Lung (tissue), 12 donors: Measurements from ENCODE around the gene GCNT2. TPM values are rescaled to one million over a fixed set of nuclear protein-coding genes. Genes with fewer than 3 reads are reported as not detected.

Experiments
- ATAC-seq: fragments of 200-7000 bp; cut with Tn5 transposase; one replicate; pipeline ENCODE4 v1.9.1; 2020; ENCODE audit warnings: moderate number of reproducible peaks; ENCODE audit not compliant: insufficient read depth, low FRiP score
- DNase-seq, 3 donors: peaks; one replicate each; pipeline ENCODE4 v3.0.0-alpha.2; 2013 to 2017
- H3K27ac ChIP-seq, 2 donors: one replicate each; pipeline ENCODE4 v1.5.1; 2013; ENCODE audit warnings: mild to moderate bottlenecking in 2 of 2, moderate library complexity in 2 of 2, control low read depth in 1 of 2, inconsistent platforms in 1 of 2, low read depth in 1 of 2, low read length in 1 of 2
- H3K27me3 ChIP-seq, 3 donors: one replicate each; pipeline ENCODE4 v1.5.1; 2013; ENCODE audit warnings: low read length in 2 of 3; ENCODE audit not compliant: control insufficient read depth in 3 of 3, insufficient read depth in 3 of 3
- H3K36me3 ChIP-seq, 4 donors: one replicate each; pipeline ENCODE4 v1.5.1; 2013; ENCODE audit warnings: low read length in 4 of 4, mild to moderate bottlenecking in 1 of 4, moderate library complexity in 1 of 4; ENCODE audit not compliant: control insufficient read depth in 4 of 4, insufficient read depth in 4 of 4
- H3K4me1 ChIP-seq, 5 donors: one replicate each; pipeline ENCODE4 v1.5.1; 2013; ENCODE audit warnings: low read length in 5 of 5, mild to moderate bottlenecking in 2 of 5, moderate library complexity in 1 of 5; ENCODE audit not compliant: control insufficient read depth in 5 of 5, insufficient read depth in 5 of 5
- H3K4me3 ChIP-seq: one replicate; pipeline ENCODE4 v1.5.1; 2013; ENCODE audit warnings: mild to moderate bottlenecking, control low read depth, moderate library complexity
- H3K9ac ChIP-seq, 2 donors: one replicate each; pipeline ENCODE4 v1.5.1; 2013; ENCODE audit warnings: low read length in 2 of 2, control low read depth in 1 of 2; ENCODE audit not compliant: insufficient read depth in 1 of 2
- H3K9me3 ChIP-seq, 4 donors: one replicate each; pipeline ENCODE4 v1.5.1; 2013; ENCODE audit warnings: low read length in 3 of 4, mild to moderate bottlenecking in 1 of 4, moderate library complexity in 1 of 4; ENCODE audit not compliant: control insufficient read depth in 4 of 4, insufficient read depth in 3 of 4
- CTCF ChIP-seq: IDR thresholded peaks from 2 replicates; pipeline ENCODE4 v1.5.1; 2012; ENCODE audit warnings: mild to moderate bottlenecking; ENCODE audit errors: control extremely low read depth, extremely low read depth
- WGBS, 2 donors: extraction: QIAGEN DNeasy Blood & Tissue Kit; methylation state at CpG; one replicate each; pipeline ENCODE4 v1.1.7; 2013; 5-methylcytosine and 5-hydroxymethylcytosine counted together
- polyA plus RNA-seq, 2 donors: library from polyadenylated mRNA; stranded (reverse); fragments of 200-250 nt; gene quantifications; one replicate each; pipeline ENCODE4 v1.2.1, GENCODE V29; 2013
- total RNA-seq, 2 donors: library from RNA; depleted of rRNA in 1 of 2; stranded (reverse); fragments of >200 nt in 1 of 2; gene quantifications; one replicate each; pipeline ENCODE4 v1.2.1, GENCODE V29; 2014 to 2021
- donor health status: control.
- donor health status: control.
- donor health status: Bipolar disorder and iron deficiency.
- donor health status: healthy.
- donor health status: DM: yes; HTN: yes; CAD: no.

The GCNT2 gene
- total and polyA plus RNA-seq, 4 donors, result 7.8 to 57.4 (median 15.7) TPM

GRCh38 chr6:10618409-10618808, 97.3 kb downstream of the GCNT2 start:
- Histone ChIP-seq H3K4me1 (peaks cover 0 to 6% (median 1%) of the 10 kb centered on the region in 5 donors), H3K27ac (no peak overlapping the region), H3K4me3 (no peak overlapping the region), H3K9me3 (no peaks in the 10 kb centered on the region), H3K36me3 (no peaks in the 10 kb centered on the region), H3K27me3 (no peaks in the 10 kb centered on the region), H3K9ac (no peak overlapping the region)
- TF ChIP-seq CTCF, result no peak
- no peak for DNase-seq
- no peak for ATAC-seq
- WGBS, 2 donors, result 62 to 82% methylated on average over 3 of the region's 3 CpGs

- Histone ChIP-seq H3K4me3 (no peak overlapping the region), H3K27me3 (no peaks in the 10 kb centered on the region), H3K9me3 (no peaks in the 10 kb centered on the region), H3K4me1 (peaks cover 0 to 3% (median 0%) of the 10 kb centered on the region in 5 donors), H3K36me3 (no peaks in the 10 kb centered on the region), H3K9ac (no peak overlapping the region), H3K27ac (no peak overlapping the region)
- DNase-seq (no peak), ATAC-seq (no peak)
- 92 to 96% methylated on average over 5 of the region's 5 CpGs for WGBS, 2 donors
- TF ChIP-seq CTCF, result no peak
Observed at GRCh38 chr6:10621213-10621612, 100.1 kb downstream of the GCNT2 start.

GRCh38 chr6:10621847-10622246, 100.7 kb downstream of the GCNT2 start:
- no peak for ATAC-seq

More at GRCh38 chr6:10621847-10622246, 100.7 kb downstream of the GCNT2 start:
- DNase-seq, result no peak
- Histone ChIP-seq H3K27me3 (no peaks in the 10 kb centered on the region), H3K9me3 (no peaks in the 10 kb centered on the region), H3K4me3 (no peak overlapping the region), H3K36me3 (no peaks in the 10 kb centered on the region), H3K27ac (no peak overlapping the region), H3K4me1 (peaks cover 0 to 9% (median 2%) of the 10 kb centered on the region in 5 donors), H3K9ac (no peak overlapping the region)
- WGBS, 2 donors, result 93 to 94% methylated on average over 4 of the region's 4 CpGs
- no peak for TF ChIP-seq CTCF
